GM18517 (cell line): Measurements from ENCODE around the gene TAGAP.
"Not testable (repeated sequence)": the region's sequence is repeated elsewhere in the genome, so short reads cannot be mapped to it uniquely, and the experiment has no call there.

ENCODE experiments used
- ATAC-seq: cut with Tn5 transposase; IDR thresholded peaks from one replicate; pipeline ENCODE4 v1.9.1; 2021; ENCODE audit warnings: mild to moderate bottlenecking, moderate library complexity; ENCODE audit not compliant: unreplicated experiment

Gene TAGAP

GRCh38 chr6:159013229-159013628 is 31.6 kb downstream of the TAGAP start:
- ATAC-seq, result no peak

- no peak for ATAC-seq
Observed at GRCh38 chr6:159012201-159012600, 32.6 kb downstream of the TAGAP start.

GRCh38 chr6:159010037-159010612 is 34.7 kb downstream of the TAGAP start:
- not testable (repeated sequence) for ATAC-seq

GRCh38 chr6:159008656-159009288 is 36.0 kb downstream of the TAGAP start:
- peak; percentile 76 for ATAC-seq

GRCh38 chr6:159007510-159007909 is 37.3 kb downstream of the TAGAP start:
- ATAC-seq, result no peak

- no peak for ATAC-seq
Observed at GRCh38 chr6:159005436-159005835, 39.4 kb downstream of the TAGAP start.

- no peak for ATAC-seq
Observed at GRCh38 chr6:159004592-159004991, 40.2 kb downstream of the TAGAP start.

GRCh38 chr6:159002432-159003155 is 42.2 kb downstream of the TAGAP start:
- ATAC-seq, result no peak

GRCh38 chr6:158999666-159000403 is 45.0 kb downstream of the TAGAP start, which contains the start of gene RSPH3:
Gene RSPH3 (minus strand): TSS chr6:159000202. CDS start chr6:158999550, 652 bp downstream.
- peak; percentile 92 for ATAC-seq

- peak; percentile 38 for ATAC-seq
Observed at GRCh38 chr6:158999154-158999665, 45.6 kb downstream of the TAGAP start.

GRCh38 chr6:158996856-158997255 is 47.9 kb downstream of the TAGAP start:
- ATAC-seq, result no peak

- ATAC-seq, result no peak
Observed at GRCh38 chr6:158993639-158994038, 51.2 kb downstream of the TAGAP start.

- no peak for ATAC-seq
Observed at GRCh38 chr6:158991017-158991723, 53.6 kb downstream of the TAGAP start.

GRCh38 chr6:158989711-158990110 is 55.1 kb downstream of the TAGAP start:
- ATAC-seq, result not testable (repeated sequence)

GRCh38 chr6:158988477-158988876 is 56.3 kb downstream of the TAGAP start:
- no peak for ATAC-seq

- no peak for ATAC-seq
Observed at GRCh38 chr6:158987657-158988056, 57.1 kb downstream of the TAGAP start.
